Vagina (tissue), 2 donors: ENCODE data around the gene MAP1B. TPM values are rescaled to one million over a fixed set of nuclear protein-coding genes. Genes with fewer than 3 reads are reported as not detected.

Experiments
- DNase-seq, 2 donors: peaks; one replicate each; pipeline ENCODE4 v3.0.0-alpha.2; 2017; ENCODE audit errors: extremely low spot score in 2 of 2
- H3K27ac ChIP-seq: fragments of 200-600 bp; sonication (generic); one replicate; pipeline ENCODE4 v1.5.1; 2019
- H3K27me3 ChIP-seq: fragments of 200-600 bp; sonication (generic); one replicate; pipeline ENCODE4 v1.5.1; 2019
- H3K36me3 ChIP-seq, 2 donors: fragments of 200-600 bp; sonication (generic); one replicate each; pipeline ENCODE4 v1.5.1; 2017 to 2019
- H3K4me1 ChIP-seq: fragments of 200-600 bp; sonication (generic); one replicate; pipeline ENCODE4 v1.5.1; 2019
- H3K4me3 ChIP-seq, 2 donors: fragments of 200-600 bp; sonication (generic); 1 replicate in 1 of 2; 2 replicates in 1 of 2; pipeline ENCODE4 v1.5.1; 2016 to 2019
- H3K9me3 ChIP-seq: fragments of 200-600 bp; sonication (generic); one replicate; pipeline ENCODE4 v1.5.1; 2019
- CTCF ChIP-seq, 3 experiments: fragments of 450-650 bp in 2 of 3; fragments of 200-600 bp in 1 of 3; sonication (generic) in 1 of 3; IDR thresholded peaks; one replicate each; pipeline ENCODE4 v1.5.1; 2017 to 2019; ENCODE audit warnings: antibody characterized with exemption in 3 of 3, mild to moderate bottlenecking in 2 of 3, moderate library complexity in 2 of 3
- POLR2A ChIP-seq, 2 donors: fragments of 450-650 bp; IDR thresholded peaks; one replicate each; pipeline ENCODE4 v1.6.1; 2017; ENCODE audit warnings: antibody characterized with exemption in 2 of 2, mild to moderate bottlenecking in 2 of 2, moderate library complexity in 2 of 2
- POLR2AphosphoS5 ChIP-seq, 2 donors: sonication (generic); formaldehyde crosslinking; IDR thresholded peaks; one replicate each; pipeline ENCODE4 v1.9.0; 2017; ENCODE audit warnings: antibody characterized with exemption in 2 of 2, mild to moderate bottlenecking in 2 of 2, low read depth in 1 of 2; ENCODE audit not compliant: insufficient read depth in 1 of 2
- intact Hi-C: fragments of 100-400 bp; cut with DNase I; formaldehyde crosslinking; loops from one replicate; pipeline ENCODE4 v1.15.1; 2023
- total RNA-seq: library from RNA; depleted of rRNA; stranded (reverse); fragments of >200 nt; gene quantifications from one replicate; pipeline ENCODE4 v1.2.3, GENCODE V29; 2016

MAP1B gene
- 386 TPM for total RNA-seq

GRCh38 chr5:72107131-72107900, at the start of gene MAP1B:
Gene MAP1B, plus strand, starts transcription at chr5:72107475. Its CDS starts 57 bp downstream, at chr5:72107532.
- H3K4me3 ChIP-seq = peak within 1 kb of the TSS; percentile 72 to 79
- peak within 1 kb of the TSS; percentile 79 for H3K27ac ChIP-seq
- intact Hi-C loops = no loop called here
- TF ChIP-seq POLR2AphosphoS5 (IDR thresholded peaks at IDR 0.05; ENCODE audit: insufficient read depth in 1 of 2, low read depth in 1 of 2) = peak in 1 of 2 donors; percentile 75
- TF ChIP-seq CTCF (IDR thresholded peaks at IDR 0.05) = no peak
- no peak for TF ChIP-seq POLR2A (IDR thresholded peaks at IDR 0.05)
- no peaks in the 10 kb centered on the region for H3K9me3 ChIP-seq
- no peak for DNase-seq
- H3K27me3 ChIP-seq = no peaks in the 10 kb centered on the region
- no peaks in the 10 kb centered on the region for H3K36me3 ChIP-seq
- H3K4me1 ChIP-seq = peaks cover 34% of the 10 kb centered on the region

- no peak for TF ChIP-seq CTCF (IDR thresholded peaks at IDR 0.05)
- no peak for TF ChIP-seq POLR2AphosphoS5 (IDR thresholded peaks at IDR 0.05; ENCODE audit: insufficient read depth in 1 of 2, low read depth in 1 of 2)
- TF ChIP-seq POLR2A (IDR thresholded peaks at IDR 0.05) = no peak
- no peak for DNase-seq
- no peak overlapping the region for H3K27ac ChIP-seq
- H3K9me3 ChIP-seq = no peaks in the 10 kb centered on the region
- H3K4me3 ChIP-seq = no peak overlapping the region
- intact Hi-C loops = no loop called here
- no peaks in the 10 kb centered on the region for H3K36me3 ChIP-seq
- H3K4me1 ChIP-seq = no peaks in the 10 kb centered on the region
- no peaks in the 10 kb centered on the region for H3K27me3 ChIP-seq
Observed at GRCh38 chr5:72057816-72058215, 49.5 kb upstream of the MAP1B start.

- Histone ChIP-seq H3K36me3 (no peaks in the 10 kb centered on the region), H3K4me3 (no peak overlapping the region), H3K9me3 (no peaks in the 10 kb centered on the region), H3K27ac (no peak overlapping the region), H3K4me1 (no peaks in the 10 kb centered on the region), H3K27me3 (no peaks in the 10 kb centered on the region)
- intact Hi-C loops = no loop called here
- DNase-seq = no peak
- TF ChIP-seq POLR2A (IDR thresholded peaks at IDR 0.05) (no peak), CTCF (IDR thresholded peaks at IDR 0.05) (no peak), POLR2AphosphoS5 (IDR thresholded peaks at IDR 0.05; ENCODE audit: insufficient read depth in 1 of 2, low read depth in 1 of 2) (no peak)
Observed at GRCh38 chr5:72063219-72063819, 44.0 kb upstream of the MAP1B start.

- intact Hi-C loops = no loop called here
- TF ChIP-seq POLR2A (IDR thresholded peaks at IDR 0.05) = no peak
- no peak for TF ChIP-seq CTCF (IDR thresholded peaks at IDR 0.05)
- TF ChIP-seq POLR2AphosphoS5 (IDR thresholded peaks at IDR 0.05; ENCODE audit: insufficient read depth in 1 of 2, low read depth in 1 of 2) = no peak
Observed at GRCh38 chr5:72064801-72065570, 42.3 kb upstream of the MAP1B start.

More at GRCh38 chr5:72064801-72065570, 42.3 kb upstream of the MAP1B start:
- no peaks in the 10 kb centered on the region for H3K4me1 ChIP-seq
- H3K4me3 ChIP-seq = no peak overlapping the region
- H3K9me3 ChIP-seq = no peaks in the 10 kb centered on the region
- no peak for DNase-seq
- no peaks in the 10 kb centered on the region for H3K36me3 ChIP-seq
- no peaks in the 10 kb centered on the region for H3K27me3 ChIP-seq
- no peak overlapping the region for H3K27ac ChIP-seq
